ENCODE results near the gene PMF1.
"Not testable (repeated sequence)": the region's sequence is repeated elsewhere in the genome, so short reads cannot be mapped to it uniquely, and the experiment has no call there.

Gene PMF1

GRCh38 chr1:156196445-156196844 is 16.4 kb upstream of the PMF1 start:
- DNase-seq: no peak

- DNase-seq: no peak
These were observed 13.9 kb upstream of the PMF1 start for GRCh38 chr1:156198831-156199349.

GRCh38 chr1:156200044-156200443 is 12.8 kb upstream of the PMF1 start:
- DNase-seq: no peak

- DNase-seq: no peak
These were observed 9.5 kb upstream of the PMF1 start for GRCh38 chr1:156203331-156203730.

GRCh38 chr1:156204686-156205085 is 8.1 kb upstream of the PMF1 start:
- no peak for DNase-seq

GRCh38 chr1:156211243-156211642 is 1.6 kb upstream of the PMF1 start:
- no peak for DNase-seq

- DNase-seq: no peak
These were observed 677 bp upstream of the PMF1 start for GRCh38 chr1:156212130-156212529.

- no peak for DNase-seq
These were observed 798 bp downstream of the PMF1 start for GRCh38 chr1:156213644-156213966.

GRCh38 chr1:156214024-156214748 is 1.4 kb downstream of the PMF1 start:
- no peak for DNase-seq

GRCh38 chr1:156216361-156217086 is 3.7 kb downstream of the PMF1 start:
- not testable (repeated sequence) for DNase-seq

- no peak for DNase-seq
These were observed 5.1 kb downstream of the PMF1 start for GRCh38 chr1:156217871-156218270.

- DNase-seq: no peak
These were observed 7.4 kb downstream of the PMF1 start for GRCh38 chr1:156220226-156220625.

- no peak for DNase-seq
These were observed 9.3 kb downstream of the PMF1 start for GRCh38 chr1:156221986-156222692.

- DNase-seq: no peak
These were observed 12.8 kb downstream of the PMF1 start for GRCh38 chr1:156225677-156226014.

- no peak for DNase-seq
These were observed 13.3 kb downstream of the PMF1 start for GRCh38 chr1:156226116-156226538.

- no peak for DNase-seq
These were observed 14.0 kb downstream of the PMF1 start for GRCh38 chr1:156226782-156227181.

- DNase-seq: no peak
These were observed 15.7 kb downstream of the PMF1 start for GRCh38 chr1:156228501-156228900.

GRCh38 chr1:156229809-156230472 is 17.1 kb downstream of the PMF1 start:
- DNase-seq: no peak

GRCh38 chr1:156230473-156230837 is 17.6 kb downstream of the PMF1 start:
- DNase-seq: no peak

- no peak for DNase-seq
These were observed 19.5 kb downstream of the PMF1 start for GRCh38 chr1:156232201-156232894.

GRCh38 chr1:156233426-156234127 is 20.8 kb downstream of the PMF1 start:
- no peak for DNase-seq

- DNase-seq: no peak
These were observed 23.4 kb downstream of the PMF1 start for GRCh38 chr1:156236164-156236563.

Measured in effector CD4-positive, alpha-beta T cell (primary cell).